Measurements from ENCODE around the gene IL18BP. TPM values are rescaled to one million over a fixed set of nuclear protein-coding genes. Genes with fewer than 3 reads are reported as not detected.

IL18BP gene
- 4.6 TPM in 2 replicates for polyA plus RNA-seq (2013)

DNA sequence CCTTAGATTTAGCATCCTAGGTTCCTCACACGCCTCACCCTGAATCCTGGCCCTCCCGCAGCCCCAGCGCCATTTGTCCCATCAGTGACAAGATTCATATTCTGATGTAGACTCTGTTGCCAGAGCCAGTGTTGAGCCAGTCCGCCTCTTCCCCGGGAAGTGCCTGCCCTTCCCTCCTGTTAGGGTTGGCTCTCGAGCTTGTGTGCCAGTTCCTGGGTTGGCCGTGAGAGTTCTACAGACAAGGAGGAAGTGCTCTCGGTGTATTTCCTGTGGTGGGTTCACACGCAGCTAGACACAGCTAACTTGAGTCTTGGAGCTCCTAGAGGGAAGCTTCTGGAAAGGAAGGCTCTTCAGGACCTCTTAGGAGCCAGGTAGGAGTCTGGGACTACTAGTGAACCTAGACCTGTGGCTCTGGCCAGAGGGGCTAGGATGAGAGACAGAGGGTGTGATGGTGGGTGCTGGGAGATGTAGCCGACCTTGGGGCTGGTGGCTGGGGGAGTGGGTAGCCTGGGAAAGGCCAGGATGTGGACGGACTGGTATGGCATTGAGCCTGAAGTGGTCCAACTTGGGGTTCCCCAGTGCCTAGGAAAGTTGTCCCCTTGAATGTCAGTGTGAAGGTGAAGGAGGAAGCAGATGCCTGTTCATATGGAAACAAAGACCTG, at the start of gene IL18BP:
Gene IL18BP (plus strand): TSS at position 261 of the 662 bp plus-strand sequence. CDS start 1,076 bp downstream, outside the sequence.
- Histone ChIP-seq H2AK5ac (ENCODE audit: low read length) (no peak within 1 kb of the TSS), H3K4ac (ENCODE audit: low read depth, low read length) (no peak within 1 kb of the TSS), H3K23ac (ENCODE audit: low read length) (no peak within 1 kb of the TSS), H3K4me1 (ENCODE audit: control insufficient read depth in 1 of 2, insufficient read depth in 2 of 2, low read length in 2 of 2) (peaks cover 5 to 10% of the 10 kb centered on the region in 2 experiments), H2AFZ (ENCODE audit: insufficient read depth, low read length, poor library complexity) (no peak within 1 kb of the TSS), H2BK12ac (ENCODE audit: low read length) (no peak within 1 kb of the TSS), H2BK5ac (ENCODE audit: low read depth, low read length, poor library complexity) (no peak within 1 kb of the TSS), H3K9ac (ENCODE audit: low read length) (no peak within 1 kb of the TSS), H4K12ac (ENCODE audit: low read depth, low read length) (no peak within 1 kb of the TSS), H3K18ac (ENCODE audit: low read length) (no peak within 1 kb of the TSS), H3K9me3 (ENCODE audit: insufficient read depth, low read depth, low read length) (no peaks in the 10 kb centered on the region), H3K14ac (ENCODE audit: low read length) (no peak within 1 kb of the TSS), H3K79me1 (ENCODE audit: low read length) (no peaks in the 10 kb centered on the region), H4K91ac (ENCODE audit: low read depth, low read length) (no peak within 1 kb of the TSS), H3K4me2 (ENCODE audit: low read length) (no peak within 1 kb of the TSS), H2BK120ac (ENCODE audit: insufficient read depth, low read length, poor library complexity) (no peak within 1 kb of the TSS), H3K4me3 (ENCODE audit: low read depth, low read length) (no peak within 1 kb of the TSS), H3K79me2 (ENCODE audit: control insufficient read depth, insufficient read depth, low read length, poor library complexity) (no peaks in the 10 kb centered on the region), H3K36me3 (ENCODE audit: control insufficient read depth in 1 of 2, insufficient read depth in 2 of 2, low read length in 2 of 2) (peaks cover 42 to 43% of the 10 kb centered on the region in 2 experiments), H3K27me3 (ENCODE audit: insufficient read depth, low read length) (no peaks in the 10 kb centered on the region), H4K8ac (ENCODE audit: low read depth, low read length) (no peak within 1 kb of the TSS), H3K27ac (ENCODE audit: low read depth, low read length) (no peak within 1 kb of the TSS)
- peak in 1 of 2 donors; percentile 27 for DNase-seq
- WGBS (ENCODE audit: extremely low coverage, insufficient coverage, insufficient read length) = no CpG with 5 or more reads among the region's 11 CpGs

DNA sequence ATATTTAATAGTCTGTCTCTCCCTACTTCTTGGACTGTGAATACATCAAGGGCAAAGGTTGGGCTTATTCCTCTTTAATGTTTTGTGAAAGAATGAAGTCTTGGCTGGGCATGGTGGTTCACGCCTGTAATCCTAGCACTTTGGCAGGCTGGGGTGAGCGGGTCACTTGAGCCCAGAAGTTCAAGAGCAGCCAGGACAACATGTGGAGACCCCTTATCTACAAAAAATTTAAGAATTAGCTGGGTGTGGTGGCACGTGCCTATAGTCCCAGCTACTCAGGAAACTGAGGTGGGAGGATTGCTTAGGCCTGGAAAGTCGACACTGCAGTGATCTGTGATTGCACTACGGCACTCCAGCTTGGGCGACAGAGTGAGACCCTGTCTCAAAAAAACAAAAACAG, 49.7 kb upstream of the IL18BP start:
- no peak overlapping the region for H2BK120ac ChIP-seq (ENCODE audit: insufficient read depth, low read length, poor library complexity)
- H3K23ac ChIP-seq (ENCODE audit: low read length) = no peak overlapping the region
- H3K79me2 ChIP-seq (ENCODE audit: control insufficient read depth, insufficient read depth, low read length, poor library complexity) = no peaks in the 10 kb centered on the region
- no peak overlapping the region for H4K8ac ChIP-seq (ENCODE audit: low read depth, low read length)
- no peak overlapping the region for H3K9ac ChIP-seq (ENCODE audit: low read length)
- peaks cover 5% of the 10 kb centered on the region for H3K79me1 ChIP-seq (ENCODE audit: low read length)
- H3K27me3 ChIP-seq (ENCODE audit: insufficient read depth, low read length) = no peaks in the 10 kb centered on the region
- H4K91ac ChIP-seq (ENCODE audit: low read depth, low read length) = no peak overlapping the region
- no peak overlapping the region for H3K14ac ChIP-seq (ENCODE audit: low read length)
- H4K12ac ChIP-seq (ENCODE audit: low read depth, low read length) = no peak overlapping the region
- no peak overlapping the region for H3K18ac ChIP-seq (ENCODE audit: low read length)
- no peak overlapping the region for H3K4me2 ChIP-seq (ENCODE audit: low read length)
- H2AK5ac ChIP-seq (ENCODE audit: low read length) = no peak overlapping the region
- H2BK12ac ChIP-seq (ENCODE audit: low read length) = no peak overlapping the region
- no peak overlapping the region for H3K27ac ChIP-seq (ENCODE audit: low read depth, low read length)
- no peak overlapping the region for H2AFZ ChIP-seq (ENCODE audit: insufficient read depth, low read length, poor library complexity)
- WGBS (ENCODE audit: extremely low coverage, insufficient coverage, insufficient read length) = no CpG with 5 or more reads among the region's 6 CpGs
- no peak for DNase-seq
- no peak overlapping the region for H2BK5ac ChIP-seq (ENCODE audit: low read depth, low read length, poor library complexity)
- H3K4me1 ChIP-seq (ENCODE audit: control insufficient read depth in 1 of 2, insufficient read depth in 2 of 2, low read length in 2 of 2) = peaks cover 9 to 19% of the 10 kb centered on the region in 2 experiments
- no peak overlapping the region for H3K4me3 ChIP-seq (ENCODE audit: low read depth, low read length)
- H3K36me3 ChIP-seq (ENCODE audit: control insufficient read depth in 1 of 2, insufficient read depth in 2 of 2, low read length in 2 of 2) = no peaks in the 10 kb centered on the region
- peak overlapping the region; percentile 30 for H3K4ac ChIP-seq (ENCODE audit: low read depth, low read length)
- H3K9me3 ChIP-seq (ENCODE audit: insufficient read depth, low read depth, low read length) = no peaks in the 10 kb centered on the region

DNA sequence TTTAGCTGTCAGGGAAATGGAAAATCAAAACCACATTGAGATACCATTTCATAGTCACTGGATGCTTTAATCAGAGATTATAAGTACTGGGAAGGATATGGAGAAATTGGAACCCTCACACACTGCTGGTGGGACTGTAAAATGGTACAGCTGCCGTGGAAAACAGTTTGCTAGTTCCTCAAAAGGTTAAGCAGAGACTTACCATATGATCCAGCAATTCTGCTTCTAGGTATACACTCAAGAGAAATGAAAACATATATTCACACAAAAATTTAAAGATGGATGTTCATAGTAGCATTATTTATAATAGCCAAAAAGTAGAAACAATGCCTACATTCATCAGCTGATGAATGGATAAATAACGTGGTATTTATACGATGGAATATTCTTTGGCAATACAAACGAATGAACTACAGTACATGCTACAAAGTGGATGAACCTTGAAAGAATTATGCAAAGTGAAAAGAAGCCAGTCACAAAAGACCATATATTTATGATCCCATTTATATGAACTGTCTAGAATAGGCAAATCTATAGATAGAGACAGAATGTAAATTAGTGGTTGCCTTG, 46.9 kb upstream of the IL18BP start:
- H2AFZ ChIP-seq (ENCODE audit: insufficient read depth, low read length, poor library complexity) = no peak overlapping the region
- H3K79me1 ChIP-seq (ENCODE audit: low read length) = no peaks in the 10 kb centered on the region
- no CpG with 5 or more reads among the region's 4 CpGs for WGBS (ENCODE audit: extremely low coverage, insufficient coverage, insufficient read length)
- H3K18ac ChIP-seq (ENCODE audit: low read length) = no peak overlapping the region
- H4K12ac ChIP-seq (ENCODE audit: low read depth, low read length) = no peak overlapping the region
- no peak overlapping the region for H3K14ac ChIP-seq (ENCODE audit: low read length)
- no peak overlapping the region for H3K23ac ChIP-seq (ENCODE audit: low read length)
- H3K9me3 ChIP-seq (ENCODE audit: insufficient read depth, low read depth, low read length) = no peaks in the 10 kb centered on the region
- H3K4me3 ChIP-seq (ENCODE audit: low read depth, low read length) = no peak overlapping the region
- H2BK12ac ChIP-seq (ENCODE audit: low read length) = no peak overlapping the region
- H2AK5ac ChIP-seq (ENCODE audit: low read length) = no peak overlapping the region
- no peak overlapping the region for H3K9ac ChIP-seq (ENCODE audit: low read length)
- H3K27me3 ChIP-seq (ENCODE audit: insufficient read depth, low read length) = no peaks in the 10 kb centered on the region
- no peaks in the 10 kb centered on the region for H3K36me3 ChIP-seq (ENCODE audit: control insufficient read depth in 1 of 2, insufficient read depth in 2 of 2, low read length in 2 of 2)
- H2BK5ac ChIP-seq (ENCODE audit: low read depth, low read length, poor library complexity) = no peak overlapping the region
- no peak overlapping the region for H3K27ac ChIP-seq (ENCODE audit: low read depth, low read length)
- no peaks in the 10 kb centered on the region for H3K79me2 ChIP-seq (ENCODE audit: control insufficient read depth, insufficient read depth, low read length, poor library complexity)
- no peak overlapping the region for H3K4me2 ChIP-seq (ENCODE audit: low read length)
- no peak for DNase-seq
- no peak overlapping the region for H2BK120ac ChIP-seq (ENCODE audit: insufficient read depth, low read length, poor library complexity)
- no peak overlapping the region for H3K4ac ChIP-seq (ENCODE audit: low read depth, low read length)
- H4K8ac ChIP-seq (ENCODE audit: low read depth, low read length) = no peak overlapping the region
- no peak overlapping the region for H4K91ac ChIP-seq (ENCODE audit: low read depth, low read length)
- H3K4me1 ChIP-seq (ENCODE audit: control insufficient read depth in 1 of 2, insufficient read depth in 2 of 2, low read length in 2 of 2) = peaks cover 3 to 12% of the 10 kb centered on the region in 2 experiments

DNA sequence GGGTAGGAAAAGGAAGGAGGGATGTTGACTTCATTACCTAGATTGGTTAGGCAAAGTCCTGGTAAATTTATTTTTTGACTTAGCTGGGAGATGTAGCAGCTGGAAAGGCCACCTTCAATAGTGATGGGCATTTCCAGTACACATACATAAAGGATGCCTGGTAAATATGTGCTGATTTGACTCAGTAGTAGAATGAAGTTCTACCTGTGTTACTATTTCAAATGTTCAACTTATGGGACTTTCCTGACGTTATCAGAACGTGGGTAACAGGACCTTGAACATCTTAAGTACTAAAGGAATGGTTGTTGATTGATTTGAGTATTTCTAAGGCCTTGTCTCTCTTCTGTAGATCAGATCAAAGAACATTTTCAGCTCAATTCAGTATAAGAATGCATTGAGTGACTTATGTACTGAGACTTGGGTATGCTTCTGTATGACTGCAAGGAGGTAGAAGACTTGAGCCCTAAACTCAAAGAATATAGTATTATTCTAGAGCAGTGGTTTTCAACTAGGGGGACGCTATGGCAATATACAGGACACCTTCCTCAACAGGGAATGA, 42.7 kb upstream of the IL18BP start:
- Histone ChIP-seq H4K8ac (ENCODE audit: low read depth, low read length) (no peak overlapping the region), H3K4ac (ENCODE audit: low read depth, low read length) (no peak overlapping the region), H2AFZ (ENCODE audit: insufficient read depth, low read length, poor library complexity) (no peak overlapping the region), H2BK120ac (ENCODE audit: insufficient read depth, low read length, poor library complexity) (no peak overlapping the region), H4K91ac (ENCODE audit: low read depth, low read length) (no peak overlapping the region), H3K14ac (ENCODE audit: low read length) (no peak overlapping the region), H3K23ac (ENCODE audit: low read length) (no peak overlapping the region), H3K27me3 (ENCODE audit: insufficient read depth, low read length) (no peaks in the 10 kb centered on the region), H3K79me2 (ENCODE audit: control insufficient read depth, insufficient read depth, low read length, poor library complexity) (no peaks in the 10 kb centered on the region), H3K9me3 (ENCODE audit: insufficient read depth, low read depth, low read length) (peaks cover 2% of the 10 kb centered on the region), H3K9ac (ENCODE audit: low read length) (no peak overlapping the region), H2BK12ac (ENCODE audit: low read length) (no peak overlapping the region), H3K4me1 (ENCODE audit: control insufficient read depth in 1 of 2, insufficient read depth in 2 of 2, low read length in 2 of 2) (no peaks in the 10 kb centered on the region), H3K79me1 (ENCODE audit: low read length) (no peaks in the 10 kb centered on the region), H3K4me2 (ENCODE audit: low read length) (no peak overlapping the region), H2AK5ac (ENCODE audit: low read length) (no peak overlapping the region), H2BK5ac (ENCODE audit: low read depth, low read length, poor library complexity) (no peak overlapping the region), H3K36me3 (ENCODE audit: control insufficient read depth in 1 of 2, insufficient read depth in 2 of 2, low read length in 2 of 2) (peaks cover 3 to 6% of the 10 kb centered on the region in 2 experiments), H4K12ac (ENCODE audit: low read depth, low read length) (no peak overlapping the region), H3K27ac (ENCODE audit: low read depth, low read length) (no peak overlapping the region), H3K4me3 (ENCODE audit: low read depth, low read length) (no peak overlapping the region), H3K18ac (ENCODE audit: low read length) (no peak overlapping the region)
- DNase-seq = no peak
- WGBS (ENCODE audit: extremely low coverage, insufficient coverage, insufficient read length) = no CpG with 5 or more reads among the region's 3 CpGs
